ENCODE measurements around the gene WDR20.

The WDR20 gene

DNA sequence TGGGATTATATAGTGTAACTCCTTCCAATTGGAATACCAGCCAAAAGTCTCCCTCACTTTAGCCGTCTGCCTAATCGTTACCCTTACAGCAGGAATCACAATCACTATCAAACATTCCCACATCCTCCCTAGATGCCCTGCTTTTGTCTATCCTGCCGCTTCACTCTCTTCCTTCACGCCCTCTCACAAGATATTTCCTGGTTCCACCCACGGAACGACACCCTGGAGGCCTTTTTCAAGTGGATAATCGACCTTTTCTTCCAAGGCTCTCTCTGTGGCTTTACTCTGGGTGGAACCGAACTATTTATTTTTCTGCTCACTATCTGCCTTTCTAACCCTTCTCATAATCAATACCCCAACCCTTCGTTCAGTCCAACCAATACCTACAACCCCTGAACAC, 106.4 kb downstream of the WDR20 start:
- no peak for DNase-seq

DNA sequence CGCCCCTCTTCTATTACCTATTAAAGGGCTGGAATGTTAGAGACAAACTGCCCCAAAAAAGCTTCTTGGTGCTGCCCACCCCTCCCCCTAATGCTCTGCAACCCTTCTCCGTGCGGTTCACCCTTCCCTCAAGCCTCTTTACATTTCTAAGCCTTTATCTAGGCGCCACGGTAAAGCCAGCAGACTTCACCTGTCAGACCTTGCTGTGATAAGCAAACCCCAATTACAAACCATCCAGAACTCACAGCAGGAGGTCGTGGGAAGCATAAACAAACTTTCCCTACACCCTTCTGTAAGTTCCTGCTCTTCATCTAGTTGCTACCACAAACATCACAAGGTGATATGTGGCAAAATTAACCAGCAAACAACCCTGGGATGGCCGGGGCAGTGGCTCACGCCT, 108.4 kb downstream of the WDR20 start:
- DNase-seq = no peak

DNA sequence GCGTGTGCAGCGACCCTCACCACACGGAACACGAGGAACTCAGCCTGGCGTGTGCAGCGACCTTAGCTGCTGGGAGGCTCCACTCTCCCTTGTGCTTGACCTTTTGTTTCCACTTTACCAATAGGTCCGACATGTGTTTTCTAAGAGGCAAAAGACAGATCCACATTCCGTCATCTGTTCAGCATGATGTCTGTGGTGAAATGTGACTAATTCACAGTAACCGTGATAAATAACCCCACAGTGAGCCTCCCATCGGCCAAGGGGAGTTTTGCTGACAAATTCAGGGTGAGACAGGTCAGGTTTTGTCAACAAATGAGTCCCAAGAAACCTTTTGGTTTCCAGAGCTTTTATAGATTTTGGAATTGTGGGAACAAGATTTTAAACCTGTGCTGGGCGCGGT, 109.3 kb downstream of the WDR20 start:
- no peak for DNase-seq

DNA sequence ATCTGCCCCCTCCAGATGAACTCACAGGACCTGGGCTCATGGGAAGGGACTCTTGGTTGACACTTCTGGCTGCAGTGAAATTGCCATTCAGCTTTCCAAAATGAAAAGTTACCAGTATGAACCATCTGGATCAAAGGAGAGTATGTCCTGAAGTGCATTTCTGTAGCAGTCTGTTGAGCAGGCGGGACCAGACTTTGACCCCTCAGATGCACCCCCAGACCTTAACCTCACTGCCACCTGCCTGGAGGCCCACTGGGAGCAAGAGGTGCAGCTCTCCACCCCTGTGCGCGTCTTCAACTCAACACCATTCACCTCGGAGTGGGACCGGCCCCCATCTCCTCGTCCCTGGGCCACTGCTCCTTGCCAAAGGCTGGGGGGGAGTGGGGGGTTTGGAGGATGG, 110.3 kb downstream of the WDR20 start:
- no peak for DNase-seq

DNA sequence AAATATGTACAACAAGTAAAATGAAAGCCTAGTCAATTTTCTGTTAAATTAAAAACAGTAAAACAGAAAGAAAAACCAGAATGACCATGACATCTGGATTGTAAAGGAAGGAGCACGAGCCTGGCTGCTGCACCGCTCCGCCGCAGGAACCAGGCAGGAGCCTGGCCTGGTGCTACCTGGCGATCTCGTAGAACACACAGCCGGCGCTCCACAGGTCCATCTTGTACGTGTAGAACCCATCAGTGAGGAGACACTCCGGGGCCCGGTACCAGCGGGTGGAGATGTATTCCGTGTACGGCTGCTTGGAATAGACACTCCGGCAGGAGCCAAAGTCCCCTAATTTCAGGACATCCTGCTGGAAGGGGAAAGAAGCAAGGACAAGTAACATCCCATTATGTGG, 110.9 kb downstream of the WDR20 start:
- DNase-seq = no peak

DNA sequence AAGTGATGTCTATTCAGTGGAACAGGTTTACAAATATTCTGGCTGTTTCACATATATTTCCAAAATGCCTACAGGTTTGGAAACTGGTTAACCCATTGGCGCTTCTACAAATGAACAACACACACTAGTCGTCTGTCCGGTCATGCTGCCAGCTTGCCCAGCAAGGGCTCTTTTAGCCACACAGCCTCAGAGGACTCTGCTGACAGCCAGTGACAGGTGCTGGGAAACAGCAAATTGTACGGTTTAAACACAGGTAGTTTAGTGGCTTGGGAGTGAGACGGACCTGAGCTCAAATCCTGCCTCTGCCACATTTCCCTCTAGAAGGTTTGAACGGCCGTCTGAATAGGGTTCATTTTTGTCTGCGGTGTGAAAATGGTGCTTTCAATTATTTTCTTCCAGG, 111.5 kb downstream of the WDR20 start:
- DNase-seq = no peak

DNA sequence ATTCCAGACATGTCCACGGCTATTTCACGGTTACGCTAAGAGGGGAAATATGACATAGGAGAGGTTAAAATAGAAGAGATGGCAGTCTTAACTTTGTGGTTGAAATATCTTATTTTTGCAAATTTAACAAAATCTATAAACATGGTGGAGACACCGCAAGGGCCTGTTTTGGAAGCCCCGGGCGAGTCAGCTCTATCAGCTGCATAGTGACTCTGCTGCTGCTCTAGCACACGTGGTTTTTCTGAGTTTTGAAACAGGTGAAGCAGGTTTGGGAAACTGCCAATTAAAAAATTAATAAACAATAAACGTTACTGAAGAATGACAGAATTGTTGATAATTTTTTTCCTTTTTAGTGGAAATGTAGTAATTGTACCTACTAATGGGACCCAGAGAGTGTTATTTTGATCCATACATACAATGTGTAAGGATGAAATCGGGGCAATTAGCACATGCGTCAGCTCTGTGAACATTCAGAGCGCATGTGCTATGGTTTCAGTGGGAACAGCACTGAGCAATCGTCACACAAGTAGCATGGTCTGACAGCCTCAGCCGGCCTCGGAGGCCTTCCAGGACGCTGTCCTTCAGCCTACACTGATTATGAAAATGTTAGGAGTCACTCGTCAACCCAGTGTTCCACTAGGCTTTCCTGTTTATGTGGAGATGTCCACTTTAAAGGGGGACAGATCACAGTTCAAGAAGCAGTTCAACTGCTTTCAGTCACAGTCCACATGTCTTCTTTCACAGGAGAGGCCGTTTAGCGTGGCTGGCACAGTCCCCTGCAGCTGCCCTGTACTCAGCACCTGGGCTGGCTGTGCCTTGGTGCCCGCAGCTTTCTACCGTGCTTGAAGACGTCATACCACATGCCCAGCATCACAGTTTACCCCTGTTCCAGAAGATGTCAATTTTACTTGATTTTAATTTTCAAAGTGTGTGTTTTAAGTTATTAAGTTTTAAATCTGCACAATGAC, 113.4 kb downstream of the WDR20 start:
- DNase-seq = no peak

DNA sequence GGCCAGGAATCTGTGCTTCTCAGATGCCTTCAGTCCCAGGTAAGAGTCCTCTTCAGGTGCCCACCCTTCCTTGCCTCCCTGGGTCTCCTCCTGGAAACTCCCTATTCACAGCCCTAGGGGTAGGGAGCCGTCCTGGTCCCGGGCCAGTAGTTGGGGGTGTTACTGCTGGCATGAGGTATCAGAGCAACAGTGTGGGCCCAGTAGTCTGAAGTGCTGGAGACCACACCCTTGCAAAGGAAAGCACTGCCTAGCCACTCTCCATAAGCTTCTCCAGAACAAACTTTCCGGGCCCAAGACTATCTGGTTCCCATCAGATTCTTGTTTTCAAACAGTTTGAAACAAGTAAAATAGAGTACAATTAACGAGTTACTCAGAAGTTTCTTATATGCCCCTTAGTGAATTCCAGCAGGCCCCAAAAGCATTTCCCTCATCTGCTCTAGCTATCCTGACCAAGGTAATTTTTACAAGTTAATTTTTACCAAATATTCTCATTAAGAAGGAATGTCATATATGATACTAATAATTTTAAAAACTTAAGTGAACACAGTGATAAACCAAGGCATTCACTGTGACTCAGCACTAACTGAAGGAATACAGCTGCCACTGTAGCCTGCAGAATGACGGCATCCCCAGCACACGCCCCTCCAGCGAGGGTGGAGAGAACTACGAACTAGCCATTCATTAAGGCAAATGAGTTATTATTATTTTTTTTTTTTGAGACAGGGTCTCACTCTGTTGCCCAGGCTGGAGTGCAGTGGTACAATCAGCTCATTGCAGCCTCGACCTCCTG, 115.9 kb downstream of the WDR20 start:
- no peak for DNase-seq

DNA sequence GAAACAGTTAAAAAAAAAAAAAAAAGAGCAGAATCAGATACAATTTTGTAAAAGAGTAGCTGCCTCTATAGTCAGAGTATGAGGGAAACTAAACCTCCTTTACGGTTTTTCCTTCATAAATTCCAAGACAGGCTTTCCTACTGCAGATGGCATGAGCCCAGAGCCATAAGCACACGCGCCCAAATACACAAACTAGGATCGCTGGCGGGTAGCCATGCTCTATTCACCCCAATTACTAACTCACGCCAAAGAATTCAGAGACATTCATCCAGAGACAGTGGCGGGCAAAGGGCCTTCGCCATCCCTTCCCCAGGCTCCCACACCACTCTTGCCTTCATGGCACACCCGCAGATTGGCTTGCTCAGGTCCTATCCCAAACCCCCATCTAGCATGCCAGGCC, 117.0 kb downstream of the WDR20 start:
- DNase-seq = no peak

DNA sequence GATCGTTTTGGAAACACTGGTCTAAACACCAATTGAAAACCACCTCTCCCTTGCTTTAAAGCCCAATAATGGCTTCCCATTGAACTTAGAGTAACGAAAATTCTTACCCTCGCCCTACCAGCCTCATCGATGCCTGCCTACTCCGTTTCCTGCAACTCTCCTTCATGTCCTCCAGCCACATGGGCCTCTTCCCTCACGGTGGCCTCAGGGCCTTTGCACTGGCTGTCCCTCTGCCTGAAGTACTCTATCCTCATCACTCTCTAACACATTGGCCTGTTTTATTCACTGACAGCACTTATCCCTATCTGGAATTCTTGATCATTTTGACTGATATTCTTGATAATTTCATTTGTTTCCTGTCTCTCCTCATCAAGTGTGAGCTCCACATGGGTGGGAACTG, 118.4 kb downstream of the WDR20 start:
- no peak for DNase-seq
